H1 (cell line): ENCODE results near the gene CNR2.

Experiments
- CTCF ChIP-seq, 3 experiments: IDR thresholded peaks; 1 replicate in 2 of 3; 2 replicates in 1 of 3; pipeline versions ENCODE4 v1.5.1 to v1.6.1; 2011; ENCODE audit warnings: low read length in 3 of 3, mild to moderate bottlenecking in 3 of 3, inconsistent platforms in 2 of 3, low read depth in 1 of 3, moderate library complexity in 1 of 3; ENCODE audit not compliant: insufficient read depth in 1 of 3; ENCODE audit errors: control extremely low read depth in 1 of 3
- HDAC2 ChIP-seq, 2 experiments: fragments of 300-600 bp in 1 of 2; sonication (generic) in 1 of 2; IDR thresholded peaks; 2 replicates each; pipeline ENCODE4 v1.6.1; 2011 to 2012; ENCODE audit warnings: low read depth in 2 of 2, low read length in 2 of 2, mild to moderate bottlenecking in 2 of 2, moderate library complexity in 2 of 2, borderline replicate concordance in 1 of 2, inconsistent platforms in 1 of 2
- POLR2A ChIP-seq, 2 experiments: IDR thresholded peaks; 1 replicate in 1 of 2; 2 replicates in 1 of 2; pipeline ENCODE4 v1.6.1; 2011; ENCODE audit warnings: low read depth in 2 of 2, low read length in 2 of 2, mild to moderate bottlenecking in 2 of 2; ENCODE audit errors: control extremely low read depth in 1 of 2
- SAP30 ChIP-seq: fragments of 300-600 bp; sonication (generic); IDR thresholded peaks from 2 replicates; pipeline ENCODE4 v1.7.1; 2012; ENCODE audit warnings: low read length, moderate library complexity, mild to moderate bottlenecking, inconsistent platforms; ENCODE audit not compliant: insufficient read depth, insufficient replicate concordance
- TBP ChIP-seq: IDR thresholded peaks from 2 replicates; pipeline ENCODE4 v1.6.1; 2011; ENCODE audit warnings: low read depth, low read length, improper control_type of control experiment
- YY1 ChIP-seq: IDR thresholded peaks from 2 replicates; pipeline ENCODE4 v1.6.1; 2011; ENCODE audit warnings: low read depth, mild to moderate bottlenecking, low read length
- ZNF274 ChIP-seq: IDR thresholded peaks from 2 replicates; pipeline ENCODE4 v1.7.0; 2012; ENCODE audit warnings: low read length, borderline replicate concordance; ENCODE audit errors: extremely low read depth
- TF ChIP-seq, protein P1 (sequence below): IDR thresholded peaks from 2 replicates; pipeline ENCODE4 v1.6.1; 2011; ENCODE audit warnings: low read depth, mild to moderate bottlenecking, low read length; ENCODE audit not compliant: insufficient read depth

DNA sequence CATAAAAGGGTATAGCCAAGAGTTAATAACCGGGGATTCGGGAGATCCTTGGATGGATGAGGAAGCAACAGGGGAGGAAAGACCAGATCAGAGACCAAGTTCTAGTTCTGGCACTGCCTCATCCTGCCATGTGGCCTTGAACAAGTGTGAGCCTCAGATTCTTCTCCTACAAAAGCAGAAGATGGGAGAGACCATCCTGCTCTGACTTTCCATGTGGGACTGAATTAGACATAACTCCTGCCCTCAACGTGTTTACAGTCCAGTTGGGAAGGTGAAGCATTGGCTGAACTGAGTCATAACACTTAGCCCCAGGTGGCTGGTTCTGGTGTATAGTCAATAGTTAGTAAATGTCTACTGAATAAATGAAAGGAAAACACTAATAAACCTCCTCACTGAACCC is 12.1 kb upstream of the CNR2 start:
- TF ChIP-seq HDAC2 (IDR thresholded peaks at IDR 0.05; ENCODE audit: borderline replicate concordance in 1 of 2, low read depth in 2 of 2, low read length in 2 of 2) (no peak), CTCF (IDR thresholded peaks at IDR 0.05; ENCODE audit: control extremely low read depth in 1 of 3, insufficient read depth in 1 of 3, low read depth in 1 of 3, low read length in 3 of 3) (no peak), SAP30 (no peak), YY1 (no peak), POLR2A (IDR thresholded peaks at IDR 0.05; ENCODE audit: control extremely low read depth in 1 of 2, low read depth in 2 of 2, low read length in 2 of 2) (no peak), ZNF274 (no peak), TBP (no peak)
- TF ChIP-seq, protein P1, sequence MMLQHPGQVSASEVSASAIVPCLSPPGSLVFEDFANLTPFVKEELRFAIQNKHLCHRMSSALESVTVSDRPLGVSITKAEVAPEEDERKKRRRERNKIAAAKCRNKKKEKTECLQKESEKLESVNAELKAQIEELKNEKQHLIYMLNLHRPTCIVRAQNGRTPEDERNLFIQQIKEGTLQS: no peak
